Endothelial cell (in vitro differentiated cells): Measurements from ENCODE around the gene MFSD6. TPM values are rescaled to one million over a fixed set of nuclear protein-coding genes. Genes with fewer than 3 reads are reported as not detected.

ENCODE experiments used
- DNase-seq: peaks from one replicate; pipeline ENCODE4 v3.0.0; 2021; ENCODE audit warnings: low spot score
- H3K27ac Mint-ChIP-seq: one replicate; pipeline ENCODE4 v1.8.0; 2021; ENCODE audit warnings: mixed read lengths, inconsistent platforms; ENCODE audit not compliant: unreplicated experiment
- H3K27me3 Mint-ChIP-seq: one replicate; pipeline ENCODE4 v1.8.0; 2021; ENCODE audit warnings: mild to moderate bottlenecking, moderate library complexity, mixed read lengths, inconsistent platforms; ENCODE audit not compliant: unreplicated experiment
- H3K36me3 Mint-ChIP-seq: one replicate; pipeline ENCODE4 v1.8.0; 2021; ENCODE audit warnings: mild to moderate bottlenecking, low read depth, mixed read lengths, inconsistent platforms; ENCODE audit not compliant: unreplicated experiment
- H3K4me1 Mint-ChIP-seq: one replicate; pipeline ENCODE4 v1.8.0; 2021; ENCODE audit warnings: mild to moderate bottlenecking, mixed read lengths, inconsistent platforms; ENCODE audit not compliant: unreplicated experiment
- H3K4me3 Mint-ChIP-seq: one replicate; pipeline ENCODE4 v1.8.0; 2021; ENCODE audit warnings: mild to moderate bottlenecking, mixed read lengths, inconsistent platforms; ENCODE audit not compliant: unreplicated experiment
- H3K9me3 Mint-ChIP-seq: one replicate; pipeline ENCODE4 v1.8.0; 2021; ENCODE audit warnings: mixed read lengths, inconsistent platforms; ENCODE audit not compliant: unreplicated experiment
- total RNA-seq: library from RNA; stranded (reverse); fragmentation: NEBNext Ultra II Directional; extraction: Animal tissue kit (Norgen Biotek cat#: 25700); gene quantifications from one replicate; pipeline ENCODE4 v1.2.1, GENCODE V29; 2021; ENCODE audit not compliant: unreplicated experiment
- TF ChIP-seq, protein P1 (sequence below): fragments of 200-600 bp; sonication (generic); IDR thresholded peaks from one replicate; pipeline ENCODE4 v1.5.0; 2021; ENCODE audit warnings: antibody characterized with exemption; ENCODE audit not compliant: unreplicated experiment

MFSD6 gene
- total RNA-seq, 1 donor from 2014 or later: 2.4 TPM

DNA sequence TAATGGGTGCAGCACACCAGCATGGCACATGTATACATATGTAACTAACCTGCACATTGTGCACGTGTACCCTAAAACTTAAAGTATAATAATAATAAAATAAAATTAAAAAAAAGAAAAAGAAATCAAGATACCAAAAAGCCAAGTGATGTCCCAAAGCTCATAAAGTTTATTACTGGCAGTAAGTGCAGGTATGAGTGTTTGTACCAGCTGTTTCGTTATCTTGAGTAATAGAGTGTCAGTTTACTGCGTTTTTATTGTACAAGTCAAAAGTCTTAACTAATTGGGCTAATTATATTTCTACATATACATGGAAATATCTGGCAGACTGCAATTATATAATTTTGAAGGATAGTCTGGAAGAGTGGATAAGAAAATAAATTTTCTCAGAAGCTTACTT, 41.8 kb downstream of the MFSD6 start:
- H3K27me3 Mint-ChIP-seq: no peaks in the 10 kb centered on the region

DNA sequence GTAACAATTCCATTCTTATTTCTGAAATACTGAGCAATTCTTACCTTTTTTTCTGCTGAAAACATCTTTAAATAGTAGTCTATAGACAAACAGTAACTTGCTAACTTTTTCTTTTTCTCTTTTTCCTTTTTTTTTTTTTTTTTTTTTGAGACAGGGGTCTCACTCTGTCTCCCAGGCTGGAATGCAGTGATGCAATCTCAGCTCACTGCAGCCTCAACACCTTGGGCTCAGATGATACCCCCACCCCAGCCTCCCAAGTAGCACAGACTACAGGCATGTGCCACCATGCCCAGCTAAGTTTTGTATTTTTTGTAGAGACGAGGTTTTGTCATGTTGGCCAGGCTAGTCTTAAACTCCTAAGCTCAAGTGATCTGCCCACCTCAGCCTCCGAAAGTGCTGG, 42.2 kb downstream of the MFSD6 start:
- Mint-ChIP-seq H3K27me3 (no peaks in the 10 kb centered on the region), H3K4me3 (no peak overlapping the region), H3K9me3 (no peaks in the 10 kb centered on the region), H3K4me1 (no peaks in the 10 kb centered on the region), H3K27ac (no peak overlapping the region), H3K36me3 (no peaks in the 10 kb centered on the region)
- no peak for DNase-seq
- TF ChIP-seq, protein P1, sequence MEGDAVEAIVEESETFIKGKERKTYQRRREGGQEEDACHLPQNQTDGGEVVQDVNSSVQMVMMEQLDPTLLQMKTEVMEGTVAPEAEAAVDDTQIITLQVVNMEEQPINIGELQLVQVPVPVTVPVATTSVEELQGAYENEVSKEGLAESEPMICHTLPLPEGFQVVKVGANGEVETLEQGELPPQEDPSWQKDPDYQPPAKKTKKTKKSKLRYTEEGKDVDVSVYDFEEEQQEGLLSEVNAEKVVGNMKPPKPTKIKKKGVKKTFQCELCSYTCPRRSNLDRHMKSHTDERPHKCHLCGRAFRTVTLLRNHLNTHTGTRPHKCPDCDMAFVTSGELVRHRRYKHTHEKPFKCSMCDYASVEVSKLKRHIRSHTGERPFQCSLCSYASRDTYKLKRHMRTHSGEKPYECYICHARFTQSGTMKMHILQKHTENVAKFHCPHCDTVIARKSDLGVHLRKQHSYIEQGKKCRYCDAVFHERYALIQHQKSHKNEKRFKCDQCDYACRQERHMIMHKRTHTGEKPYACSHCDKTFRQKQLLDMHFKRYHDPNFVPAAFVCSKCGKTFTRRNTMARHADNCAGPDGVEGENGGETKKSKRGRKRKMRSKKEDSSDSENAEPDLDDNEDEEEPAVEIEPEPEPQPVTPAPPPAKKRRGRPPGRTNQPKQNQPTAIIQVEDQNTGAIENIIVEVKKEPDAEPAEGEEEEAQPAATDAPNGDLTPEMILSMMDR: no peak

More for the DNA sequence above, 41.8 kb downstream of the MFSD6 start:
- TF ChIP-seq, protein P1: no peak
- no peak overlapping the region for H3K4me3 Mint-ChIP-seq
- DNase-seq: no peak
- H3K36me3 Mint-ChIP-seq: no peaks in the 10 kb centered on the region
- no peaks in the 10 kb centered on the region for H3K9me3 Mint-ChIP-seq
- H3K27ac Mint-ChIP-seq: no peak overlapping the region
- no peaks in the 10 kb centered on the region for H3K4me1 Mint-ChIP-seq

DNA sequence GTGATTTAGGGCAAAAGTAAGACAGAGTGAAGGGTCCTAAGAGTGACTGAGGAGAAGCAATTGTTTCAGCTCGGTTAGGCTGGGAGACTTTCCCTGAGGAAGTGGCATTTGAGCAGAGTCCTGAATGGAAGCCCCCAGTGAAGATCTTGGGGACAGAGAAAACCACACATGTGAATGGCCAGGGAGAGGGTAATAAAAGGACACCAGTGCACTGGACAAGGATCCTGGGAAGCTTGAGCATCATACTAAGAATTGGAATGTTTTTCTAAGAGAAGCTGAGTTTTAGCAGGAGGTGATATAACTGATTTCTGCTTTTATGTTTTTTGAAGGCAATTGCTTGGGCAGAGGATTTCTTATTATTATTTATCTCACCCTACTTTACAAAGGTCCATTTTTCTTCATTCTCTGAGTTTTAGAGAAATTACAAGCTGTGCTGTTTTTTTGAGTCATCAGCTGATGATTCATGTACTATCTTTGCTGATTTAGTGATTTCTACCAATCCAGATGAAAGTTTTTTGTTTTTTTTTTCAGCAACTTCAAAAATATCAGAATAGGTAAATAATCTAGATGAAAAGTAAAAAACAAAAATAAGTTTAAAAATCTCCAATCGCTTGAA, 43.5 kb downstream of the MFSD6 start:
- Mint-ChIP-seq H3K9me3 (no peaks in the 10 kb centered on the region), H3K27ac (no peak overlapping the region), H3K27me3 (no peaks in the 10 kb centered on the region), H3K4me1 (no peaks in the 10 kb centered on the region), H3K36me3 (no peaks in the 10 kb centered on the region), H3K4me3 (no peak overlapping the region)
- TF ChIP-seq, protein P1: no peak
- DNase-seq: no peak

DNA sequence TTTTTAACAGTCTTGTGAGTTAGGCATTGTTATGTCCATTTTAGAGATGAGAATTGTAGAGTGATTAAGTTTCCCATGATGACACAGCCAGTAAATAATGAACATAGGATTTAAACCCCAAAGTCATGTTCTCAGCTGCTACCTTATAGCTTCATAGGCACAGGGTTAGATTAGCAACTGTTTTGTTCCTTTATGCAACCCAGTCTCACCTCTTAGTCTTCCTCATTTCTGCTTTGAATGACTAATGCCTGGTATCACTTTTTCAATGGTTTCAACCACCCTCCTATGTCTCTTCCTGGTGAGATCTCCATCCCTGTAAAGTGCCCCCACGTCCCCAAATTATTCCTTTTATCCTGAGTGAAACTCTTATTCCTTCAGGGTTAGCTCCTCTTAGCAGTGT, 44.3 kb downstream of the MFSD6 start:
- Mint-ChIP-seq H3K4me3 (no peak overlapping the region), H3K27me3 (no peaks in the 10 kb centered on the region), H3K9me3 (no peaks in the 10 kb centered on the region), H3K36me3 (no peaks in the 10 kb centered on the region), H3K27ac (no peak overlapping the region), H3K4me1 (no peaks in the 10 kb centered on the region)
- no peak for DNase-seq
- TF ChIP-seq, protein P1: no peak

DNA sequence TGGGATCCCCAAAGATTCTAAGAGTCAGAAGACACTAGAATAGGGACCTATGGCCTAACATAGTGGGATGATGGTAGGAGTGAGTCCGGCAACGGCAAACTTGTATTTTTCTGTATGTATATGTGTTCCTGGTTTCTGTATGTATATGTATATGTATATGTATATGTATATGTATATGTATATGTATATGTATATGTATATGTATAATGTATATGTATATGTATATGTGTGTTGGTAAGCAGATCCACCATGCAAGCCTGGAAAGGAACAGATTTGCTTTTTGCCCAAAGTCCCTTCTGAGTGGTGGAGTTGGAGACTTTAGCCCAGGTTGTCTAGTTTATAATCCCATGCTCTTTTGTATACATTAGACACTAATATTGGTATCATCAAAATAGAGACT, 46.6 kb downstream of the MFSD6 start:
- DNase-seq: no peak
- Mint-ChIP-seq H3K4me3 (no peak overlapping the region), H3K36me3 (no peaks in the 10 kb centered on the region), H3K27me3 (no peaks in the 10 kb centered on the region), H3K4me1 (no peaks in the 10 kb centered on the region), H3K27ac (no peak overlapping the region), H3K9me3 (no peaks in the 10 kb centered on the region)
- TF ChIP-seq, protein P1: no peak
